Loucy (cell line): ENCODE results near the gene SLC10A7.

ENCODE experiments used
- H2AFZ ChIP-seq: fragments of 200-600 bp; sonication (generic); 2 replicates; pipeline ENCODE4 v1.6.0; 2016; ENCODE audit warnings: antibody characterized with exemption, mild to moderate bottlenecking, low read length, moderate library complexity
- H3F3A ChIP-seq: fragments of 200-600 bp; 2 replicates; pipeline ENCODE4 v1.6.0; 2016; ENCODE audit warnings: antibody characterized with exemption, low read depth, mild to moderate bottlenecking
- H3K27me3 ChIP-seq: fragments of 200-600 bp; sonication (generic); 2 replicates; pipeline ENCODE4 v1.6.1; 2014; ENCODE audit warnings: low read length, mild to moderate bottlenecking; ENCODE audit not compliant: insufficient read depth, poor library complexity, severe bottlenecking
- H3K36me3 ChIP-seq: fragments of 200-600 bp; sonication (generic); 2 replicates; pipeline ENCODE4 v1.6.1; 2016; ENCODE audit warnings: low read length; ENCODE audit not compliant: insufficient read depth
- H3K4me1 ChIP-seq: fragments of 200-600 bp; sonication (generic); 2 replicates; pipeline ENCODE4 v1.5.1; 2014; ENCODE audit warnings: low read length, mild to moderate bottlenecking; ENCODE audit not compliant: insufficient read depth, poor library complexity, severe bottlenecking
- H3K4me2 ChIP-seq: fragments of 200-600 bp; sonication (generic); 2 replicates; pipeline ENCODE4 v1.6.0; 2014; ENCODE audit warnings: antibody characterized with exemption, low read length, low read depth, mild to moderate bottlenecking; ENCODE audit not compliant: poor library complexity, severe bottlenecking
- H3K4me3 ChIP-seq: fragments of 200-600 bp; sonication (generic); 2 replicates; pipeline ENCODE4 v1.5.1; 2014; ENCODE audit warnings: low read length, mild to moderate bottlenecking, mixed read lengths; ENCODE audit not compliant: poor library complexity, severe bottlenecking
- H3K79me2 ChIP-seq: fragments of 200-600 bp; sonication (generic); 2 replicates; pipeline ENCODE4 v1.6.1; 2014; ENCODE audit warnings: low read length; ENCODE audit not compliant: insufficient read depth
- H3K9ac ChIP-seq: fragments of 200-600 bp; sonication (generic); 2 replicates; pipeline ENCODE4 v1.6.0; 2014; ENCODE audit warnings: mild to moderate bottlenecking, low read depth, low read length, moderate library complexity; ENCODE audit not compliant: poor library complexity, severe bottlenecking
- H3K9me2 ChIP-seq: fragments of 200-600 bp; sonication (generic); replicated peaks from 2 replicates; pipeline ENCODE4 v1.6.1; 2016; ENCODE audit warnings: low read depth, low read length, mixed read lengths
- H3K9me3 ChIP-seq: fragments of 200-600 bp; sonication (generic); 2 replicates; pipeline ENCODE4 v1.6.1; 2014; ENCODE audit warnings: mild to moderate bottlenecking, antibody characterized with exemption, low read length, low read depth; ENCODE audit not compliant: insufficient read depth
- H4K20me1 ChIP-seq: fragments of 200-600 bp; sonication (generic); 2 replicates; pipeline ENCODE4 v1.6.0; 2014; ENCODE audit warnings: antibody characterized with exemption, low read length, mild to moderate bottlenecking; ENCODE audit not compliant: insufficient read depth, poor library complexity, severe bottlenecking
- EZH2phosphoT487 ChIP-seq: fragments of 200-600 bp; IDR thresholded peaks from 2 replicates; pipeline ENCODE4 v1.6.1; 2018; ENCODE audit warnings: antibody characterized with exemption, mild to moderate bottlenecking, moderate library complexity, borderline replicate concordance
- TF ChIP-seq, protein P1 (sequence below): fragments of 200-600 bp; sonication (generic); conservative IDR thresholded peaks from 2 replicates; pipeline ENCODE4 v1.5.1; 2014; ENCODE audit warnings: mild to moderate bottlenecking, antibody characterized with exemption, low read length

Gene SLC10A7

GRCh38 chr4:146382194-146382593 is 139.5 kb downstream of the SLC10A7 start:
- no peaks in the 10 kb centered on the region for H3K9me2 ChIP-seq
- H3K79me2 ChIP-seq: no peaks in the 10 kb centered on the region
- H3K4me2 ChIP-seq: no peak overlapping the region
- H3F3A ChIP-seq: no peaks in the 10 kb centered on the region
- no peaks in the 10 kb centered on the region for H4K20me1 ChIP-seq
- TF ChIP-seq, protein P1, sequence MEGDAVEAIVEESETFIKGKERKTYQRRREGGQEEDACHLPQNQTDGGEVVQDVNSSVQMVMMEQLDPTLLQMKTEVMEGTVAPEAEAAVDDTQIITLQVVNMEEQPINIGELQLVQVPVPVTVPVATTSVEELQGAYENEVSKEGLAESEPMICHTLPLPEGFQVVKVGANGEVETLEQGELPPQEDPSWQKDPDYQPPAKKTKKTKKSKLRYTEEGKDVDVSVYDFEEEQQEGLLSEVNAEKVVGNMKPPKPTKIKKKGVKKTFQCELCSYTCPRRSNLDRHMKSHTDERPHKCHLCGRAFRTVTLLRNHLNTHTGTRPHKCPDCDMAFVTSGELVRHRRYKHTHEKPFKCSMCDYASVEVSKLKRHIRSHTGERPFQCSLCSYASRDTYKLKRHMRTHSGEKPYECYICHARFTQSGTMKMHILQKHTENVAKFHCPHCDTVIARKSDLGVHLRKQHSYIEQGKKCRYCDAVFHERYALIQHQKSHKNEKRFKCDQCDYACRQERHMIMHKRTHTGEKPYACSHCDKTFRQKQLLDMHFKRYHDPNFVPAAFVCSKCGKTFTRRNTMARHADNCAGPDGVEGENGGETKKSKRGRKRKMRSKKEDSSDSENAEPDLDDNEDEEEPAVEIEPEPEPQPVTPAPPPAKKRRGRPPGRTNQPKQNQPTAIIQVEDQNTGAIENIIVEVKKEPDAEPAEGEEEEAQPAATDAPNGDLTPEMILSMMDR: no peak
- no peak for TF ChIP-seq EZH2phosphoT487
- no peak overlapping the region for H3K4me3 ChIP-seq
- H3K4me1 ChIP-seq: no peaks in the 10 kb centered on the region
- H3K27me3 ChIP-seq: no peaks in the 10 kb centered on the region
- H2AFZ ChIP-seq: no peak overlapping the region
- H3K9ac ChIP-seq: no peak overlapping the region
- H3K9me3 ChIP-seq: no peaks in the 10 kb centered on the region
- H3K36me3 ChIP-seq: no peaks in the 10 kb centered on the region

DNA sequence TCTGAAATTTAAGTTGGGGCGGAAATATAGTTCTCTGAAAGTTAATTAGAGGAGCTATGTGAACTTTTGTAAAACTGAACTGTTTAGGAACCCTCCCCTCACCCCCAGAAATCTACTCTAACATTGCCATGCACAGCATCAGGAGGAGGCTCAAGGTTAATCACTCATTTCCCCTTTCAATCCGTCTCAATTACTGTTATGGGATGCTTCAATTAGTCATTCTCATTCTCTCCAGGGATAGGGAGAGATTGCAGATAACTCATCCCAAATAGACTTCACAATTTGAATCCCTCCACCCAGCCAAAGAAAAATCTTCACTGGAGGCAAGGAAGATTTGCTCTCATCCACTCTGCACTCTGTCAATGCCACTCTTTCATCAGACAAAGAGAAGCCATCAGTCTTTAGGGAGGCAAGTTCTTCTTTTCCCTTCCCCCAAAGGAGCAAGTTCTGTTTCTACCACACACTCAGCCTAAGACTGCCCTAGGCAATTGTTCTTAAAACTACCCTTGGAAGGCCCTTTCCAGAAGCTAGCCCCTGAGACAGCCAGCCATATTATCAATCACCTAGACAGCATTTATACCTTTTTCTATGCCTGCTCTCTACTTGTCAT is 140.4 kb downstream of the SLC10A7 start:
- H3K4me3 ChIP-seq: no peak overlapping the region
- no peaks in the 10 kb centered on the region for H3K79me2 ChIP-seq
- H3K9me3 ChIP-seq: no peaks in the 10 kb centered on the region
- H3K27me3 ChIP-seq: no peaks in the 10 kb centered on the region
- H3K4me1 ChIP-seq: no peaks in the 10 kb centered on the region
- no peaks in the 10 kb centered on the region for H3K36me3 ChIP-seq
- H3K9ac ChIP-seq: no peak overlapping the region
- H3K9me2 ChIP-seq: no peaks in the 10 kb centered on the region
- no peak overlapping the region for H3K4me2 ChIP-seq
- TF ChIP-seq EZH2phosphoT487: no peak
- TF ChIP-seq, protein P1: no peak
- no peaks in the 10 kb centered on the region for H4K20me1 ChIP-seq
- H2AFZ ChIP-seq: no peak overlapping the region
- H3F3A ChIP-seq: no peaks in the 10 kb centered on the region

DNA sequence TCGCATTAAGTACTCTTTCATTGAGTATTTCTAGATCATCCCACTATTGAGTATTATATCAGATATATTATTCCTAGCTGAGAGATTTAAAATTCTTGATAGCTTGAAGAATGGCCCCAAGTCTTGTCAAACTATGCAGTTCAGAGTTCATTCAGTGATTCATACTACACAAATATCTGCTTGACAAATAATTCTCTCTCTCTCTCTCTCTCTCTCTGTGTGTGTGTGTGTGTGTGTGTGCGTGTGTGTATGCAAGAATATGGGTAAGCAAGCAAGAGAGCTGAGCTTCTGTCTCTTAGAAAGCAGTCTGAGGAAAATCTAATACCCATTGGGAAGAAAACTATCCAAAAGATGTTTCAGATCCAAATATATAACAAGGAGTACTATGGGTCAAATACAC is 142.0 kb downstream of the SLC10A7 start:
- no peaks in the 10 kb centered on the region for H3K9me2 ChIP-seq
- TF ChIP-seq, protein P1: no peak
- TF ChIP-seq EZH2phosphoT487: no peak
- H3K9ac ChIP-seq: no peak overlapping the region

More for the DNA sequence above, 142.0 kb downstream of the SLC10A7 start:
- Histone ChIP-seq H3K27me3 (no peaks in the 10 kb centered on the region), H4K20me1 (no peaks in the 10 kb centered on the region), H3F3A (no peaks in the 10 kb centered on the region), H3K4me1 (no peaks in the 10 kb centered on the region), H3K4me2 (no peak overlapping the region), H2AFZ (no peak overlapping the region), H3K79me2 (no peaks in the 10 kb centered on the region), H3K4me3 (no peak overlapping the region), H3K9me3 (no peaks in the 10 kb centered on the region), H3K36me3 (no peaks in the 10 kb centered on the region)
